Stimulated activated CD4-positive, alpha-beta T cell treated with anti-CD3 and anti-CD28 coated beads, TNF-alpha, amount 100 ng/mL, for 4 hours (primary cell): ENCODE results near the gene BEAN1.

Experiments used
- DNase-seq, 3 experiments: peaks; one replicate each; pipeline ENCODE4 v3.0.0-alpha.2; 2020; ENCODE audit warnings: low read depth in 3 of 3

BEAN1 gene

GRCh38 chr16:66419527-66419926 lies 7.6 kb upstream of the BEAN1 start:
- DNase-seq: no peak

GRCh38 chr16:66420396-66420795 lies 6.7 kb upstream of the BEAN1 start:
- no peak for DNase-seq

DNA sequence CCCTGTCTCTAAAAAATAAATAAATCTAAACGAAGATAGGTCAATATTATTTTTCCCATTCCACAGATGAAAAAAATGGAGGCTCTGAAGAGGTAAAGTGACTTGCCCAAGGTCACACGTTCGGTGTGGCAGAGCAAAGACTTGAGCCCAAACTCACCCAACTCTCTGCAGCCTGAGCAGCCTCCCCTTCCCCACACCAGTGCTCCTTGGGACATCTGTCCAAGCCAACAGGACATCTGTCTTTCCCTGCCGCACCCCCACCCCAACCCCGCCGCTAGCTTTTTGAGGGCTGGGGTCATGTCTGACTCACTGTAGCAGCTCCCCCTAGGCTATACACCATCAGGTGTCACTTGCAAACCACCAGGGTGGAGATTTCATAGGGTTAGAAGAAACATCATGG lies 5.2 kb upstream of the BEAN1 start:
- DNase-seq: no peak

DNA sequence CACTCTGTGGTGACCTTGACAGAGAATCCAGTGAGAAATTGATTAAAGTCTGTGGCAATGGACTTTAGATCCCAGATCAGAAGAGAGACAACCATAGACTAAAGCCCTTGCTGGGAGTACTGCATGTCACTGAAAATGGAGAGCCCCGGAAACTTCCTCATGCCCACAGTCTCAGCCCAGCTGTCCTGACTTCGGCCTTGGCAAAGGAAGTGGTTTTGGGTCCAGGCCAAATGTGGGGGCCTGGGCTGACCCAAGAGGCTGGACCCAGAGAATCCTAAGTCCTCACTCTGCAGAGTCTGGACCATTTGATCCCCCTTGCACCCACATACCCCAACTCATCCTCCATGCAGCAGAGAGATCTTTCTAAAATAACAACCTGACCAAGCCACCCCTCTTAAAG lies 4.7 kb upstream of the BEAN1 start:
- DNase-seq: no peak

DNA sequence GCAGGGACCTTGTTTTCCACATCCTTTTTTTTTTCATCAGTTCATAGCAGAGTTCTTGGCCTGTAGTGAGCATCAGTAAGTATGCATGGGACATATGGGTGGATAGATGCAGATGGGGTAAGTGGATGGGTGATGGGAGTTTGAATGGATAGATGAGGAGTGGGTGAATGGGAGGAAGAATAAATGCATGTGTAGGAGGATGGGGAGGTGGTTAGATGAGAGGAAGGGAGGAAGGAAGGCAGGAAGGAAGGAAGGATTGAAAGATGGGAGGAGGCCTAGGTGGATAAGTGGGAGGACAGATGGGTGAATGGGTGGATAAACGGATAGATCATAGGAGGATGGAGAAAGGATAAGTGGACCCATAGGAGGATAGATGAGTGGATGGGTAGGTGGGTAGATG lies 3.9 kb upstream of the BEAN1 start:
- no peak for DNase-seq

DNA sequence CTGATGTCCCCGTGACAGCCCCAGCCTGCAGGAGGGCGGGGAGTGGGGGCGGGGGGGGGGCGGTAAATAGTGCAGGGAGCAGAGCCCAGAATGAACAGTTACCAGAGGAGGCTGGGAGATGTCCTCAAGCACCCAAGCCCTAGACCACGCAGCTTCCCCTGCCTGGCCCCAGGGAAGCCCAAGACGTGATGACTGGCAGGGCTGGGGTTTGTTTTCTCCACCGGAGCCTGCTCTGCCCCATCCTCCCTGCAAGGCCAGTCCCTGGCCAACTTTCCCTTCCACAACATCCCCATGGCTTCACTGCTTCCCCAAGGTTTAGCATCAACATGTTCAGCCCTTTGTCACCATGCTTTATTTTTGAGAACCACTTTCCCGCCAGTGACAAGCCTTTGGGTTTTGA lies 1.4 kb upstream of the BEAN1 start:
- no peak for DNase-seq

DNA sequence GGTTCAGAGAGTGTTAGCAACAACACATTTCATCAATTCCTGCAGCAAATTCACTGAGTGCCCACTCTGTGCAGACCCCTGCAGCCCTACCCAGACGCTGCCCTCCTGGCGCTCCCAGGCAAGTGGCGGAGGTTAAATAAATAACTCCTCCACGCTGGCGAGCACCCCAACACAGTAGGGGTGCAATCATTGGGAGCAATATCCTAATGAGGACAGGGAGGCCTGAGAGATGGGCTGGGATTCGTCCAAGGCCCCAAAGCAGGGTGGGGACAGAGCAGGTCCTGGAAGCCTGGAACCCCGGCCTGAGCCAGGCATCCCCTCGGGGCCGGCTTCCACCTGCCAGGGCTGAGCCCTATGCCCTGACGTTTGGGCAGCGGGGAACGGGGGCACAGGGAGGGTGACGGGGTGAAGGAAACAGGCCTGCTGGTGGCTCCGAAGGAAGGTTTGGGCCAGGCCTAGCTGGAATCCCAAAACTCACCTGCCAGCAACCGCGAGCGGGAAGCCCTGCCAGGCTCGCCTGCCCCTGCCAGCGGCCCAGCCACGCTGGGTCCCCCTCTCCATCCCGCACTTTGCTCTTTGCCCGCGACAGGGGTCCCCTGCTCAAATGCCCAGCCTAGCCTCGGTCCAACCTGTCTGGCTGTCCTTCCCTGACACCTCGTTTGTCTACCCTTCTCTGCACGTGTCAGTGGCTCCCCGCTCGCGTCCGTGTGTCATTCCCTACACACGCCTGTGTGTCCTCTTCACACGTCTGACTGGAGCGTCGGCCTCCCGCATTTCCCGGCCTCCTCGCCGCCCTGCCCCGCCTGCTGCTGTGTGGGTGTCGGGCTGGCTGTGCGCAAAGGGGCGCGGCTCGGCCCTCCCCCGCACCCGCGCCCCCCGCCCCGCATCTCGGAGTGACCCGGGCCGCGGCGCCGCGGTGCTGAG lies 721 bp upstream of the BEAN1 start:
- DNase-seq: no peak

- DNase-seq: no peak
Measured at GRCh38 chr16:66427871-66428681, 981 bp downstream of the BEAN1 start.

DNA sequence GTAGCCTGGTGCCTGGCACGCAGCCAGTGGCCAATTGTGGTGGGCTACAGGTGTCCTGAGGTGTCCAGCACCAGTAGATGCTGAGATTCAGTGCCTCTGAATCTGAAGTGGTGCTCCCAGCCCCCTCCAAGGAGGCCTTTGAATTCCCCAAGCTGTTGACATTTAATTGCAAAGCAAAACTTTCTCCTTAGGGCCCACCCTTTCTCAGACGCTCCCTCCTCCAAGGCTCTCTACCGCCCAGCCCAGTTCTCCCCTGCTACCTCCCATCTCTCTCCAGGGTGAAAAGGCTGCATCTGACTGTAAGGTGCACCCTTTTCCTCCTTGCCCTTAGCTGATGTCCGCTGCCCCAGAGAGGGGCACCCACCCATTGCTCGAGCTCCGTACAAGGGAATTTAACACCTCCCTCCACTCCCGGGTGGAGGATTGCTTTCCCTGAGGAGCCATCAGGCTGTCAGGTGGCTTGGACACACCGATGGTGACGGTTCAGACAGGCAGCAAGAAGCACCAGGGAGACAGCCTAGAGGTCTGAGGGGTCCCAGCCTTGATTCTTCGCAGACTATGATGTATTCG lies 1.7 kb downstream of the BEAN1 start:
- DNase-seq: no peak

DNA sequence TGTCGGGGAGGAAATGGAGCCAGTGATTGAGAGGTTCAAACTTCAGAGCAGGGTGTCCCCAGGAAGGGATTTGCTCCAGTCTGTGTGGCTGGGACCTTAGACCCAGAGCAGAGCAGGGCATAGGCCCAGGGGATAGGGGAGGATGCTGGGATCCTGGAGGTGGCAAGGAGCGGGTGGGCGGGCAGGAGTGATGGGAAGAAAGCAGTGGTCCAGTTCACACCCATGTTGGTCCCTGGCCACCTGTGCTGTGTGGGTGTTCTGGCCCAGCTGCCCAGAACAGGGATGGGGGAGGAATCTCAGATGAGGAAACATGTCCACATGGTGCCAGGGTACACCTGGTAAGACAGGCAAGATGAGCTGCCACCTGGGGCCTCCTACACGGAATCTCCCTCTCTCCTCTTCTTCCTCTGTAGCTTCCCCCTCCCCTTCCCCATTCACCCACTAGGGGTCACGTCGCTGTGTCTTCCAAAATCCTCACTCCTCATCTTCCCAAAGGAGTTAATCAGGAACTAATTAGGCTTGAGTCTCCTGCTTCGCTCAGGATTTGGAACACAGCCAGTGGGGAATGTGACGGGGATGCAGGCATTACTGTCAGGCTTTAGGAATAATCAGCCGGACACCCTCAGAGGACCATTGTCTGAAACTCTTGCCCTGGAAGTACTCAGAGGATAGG lies 2.3 kb downstream of the BEAN1 start:
- no peak for DNase-seq

DNA sequence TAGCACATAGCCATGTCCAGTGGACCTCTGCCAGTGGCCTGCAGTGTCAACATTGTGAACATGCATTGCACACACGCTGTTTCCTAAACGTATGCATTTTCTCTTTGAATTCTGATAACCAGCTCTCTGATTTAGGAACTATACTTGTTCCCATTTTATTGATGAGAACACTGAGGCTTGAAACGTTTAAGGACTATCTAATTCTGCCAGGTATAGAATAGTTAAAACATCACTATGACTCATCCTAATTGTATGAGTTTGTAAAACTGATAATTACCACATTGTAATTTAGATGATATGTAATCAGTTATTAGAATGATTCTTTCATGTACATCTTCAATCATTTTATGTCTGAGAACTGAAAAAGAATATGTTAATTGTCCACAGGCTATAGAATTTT lies 3.1 kb downstream of the BEAN1 start:
- DNase-seq: no peak

DNA sequence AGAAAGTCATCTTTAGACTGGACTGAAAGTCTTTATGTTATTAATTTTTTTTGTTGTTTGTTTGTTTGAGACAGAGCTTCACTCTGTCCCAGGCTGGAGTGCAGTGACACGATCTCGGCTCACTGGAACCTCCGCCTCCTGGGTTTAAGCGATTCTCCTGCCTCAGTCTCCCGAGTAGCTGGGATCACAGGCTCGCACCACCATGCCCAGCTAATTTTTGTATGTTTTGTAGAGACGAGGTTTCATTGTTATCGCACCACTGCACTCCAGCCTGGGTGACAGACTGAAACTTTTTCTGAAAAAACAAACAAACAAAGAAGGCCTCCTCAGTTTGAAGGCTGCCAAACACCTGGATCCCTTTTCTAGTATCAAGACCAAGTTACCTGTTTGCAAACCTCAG lies 4.7 kb downstream of the BEAN1 start:
- DNase-seq: no peak

DNA sequence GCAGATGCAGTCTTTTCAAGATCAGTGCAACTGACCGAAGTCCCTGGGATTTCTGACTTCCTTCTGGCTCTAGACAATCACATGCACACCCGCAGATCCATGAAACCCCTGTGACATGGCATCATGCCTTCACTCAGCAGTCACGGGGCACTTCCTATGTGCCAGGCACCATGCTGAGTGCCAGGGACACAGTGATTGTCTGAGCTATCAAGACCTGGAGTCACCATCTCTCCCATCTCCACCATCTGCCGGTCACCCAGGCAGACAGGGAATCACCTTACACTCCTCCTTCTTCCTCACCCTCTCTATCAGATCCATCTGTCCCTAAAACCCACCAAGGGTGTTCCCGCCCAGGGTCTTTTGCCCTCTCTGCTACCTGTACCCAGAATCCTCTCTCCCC lies 5.3 kb downstream of the BEAN1 start:
- DNase-seq: no peak

DNA sequence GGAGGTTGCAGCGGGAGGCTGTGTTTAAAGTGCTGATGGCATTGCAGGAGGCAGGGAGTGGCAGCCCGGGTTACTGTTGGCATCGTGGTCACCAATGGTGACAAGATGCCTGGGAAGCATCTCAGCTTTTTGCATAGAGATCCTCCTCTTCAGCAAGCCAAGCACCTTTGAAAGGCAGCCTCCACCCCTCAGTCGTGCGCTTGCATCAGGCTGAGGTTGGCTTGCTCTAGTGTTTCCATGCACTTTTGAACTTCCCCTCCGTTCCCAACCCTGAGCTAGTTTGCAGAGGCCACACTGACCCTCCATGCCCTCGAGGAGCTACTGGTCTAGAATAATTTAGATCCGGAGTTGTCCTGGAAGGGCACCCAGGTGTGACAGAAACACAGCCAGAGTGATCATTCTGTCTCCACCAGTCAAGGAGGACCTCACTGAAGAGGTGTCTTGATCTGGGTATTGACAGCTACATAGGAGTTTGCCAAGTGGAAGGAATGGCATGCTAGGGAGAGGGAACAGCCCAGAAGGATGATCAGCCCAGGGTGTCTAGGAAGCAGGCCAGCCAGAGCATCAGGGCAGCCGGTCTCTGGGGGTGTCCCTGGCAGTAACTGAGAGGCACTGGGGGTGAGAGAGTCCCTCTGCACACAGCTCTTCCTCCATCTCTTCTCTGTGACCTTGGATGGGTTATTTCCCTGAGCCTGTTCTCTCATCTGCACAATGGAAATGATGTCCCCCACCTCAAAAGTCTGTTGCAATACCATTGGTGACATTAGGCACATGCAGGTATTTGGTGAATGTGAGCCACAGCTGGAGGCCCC lies 7.7 kb downstream of the BEAN1 start:
- DNase-seq: no peak

GRCh38 chr16:66435896-66436295 lies 8.8 kb downstream of the BEAN1 start:
- DNase-seq: no peak

DNA sequence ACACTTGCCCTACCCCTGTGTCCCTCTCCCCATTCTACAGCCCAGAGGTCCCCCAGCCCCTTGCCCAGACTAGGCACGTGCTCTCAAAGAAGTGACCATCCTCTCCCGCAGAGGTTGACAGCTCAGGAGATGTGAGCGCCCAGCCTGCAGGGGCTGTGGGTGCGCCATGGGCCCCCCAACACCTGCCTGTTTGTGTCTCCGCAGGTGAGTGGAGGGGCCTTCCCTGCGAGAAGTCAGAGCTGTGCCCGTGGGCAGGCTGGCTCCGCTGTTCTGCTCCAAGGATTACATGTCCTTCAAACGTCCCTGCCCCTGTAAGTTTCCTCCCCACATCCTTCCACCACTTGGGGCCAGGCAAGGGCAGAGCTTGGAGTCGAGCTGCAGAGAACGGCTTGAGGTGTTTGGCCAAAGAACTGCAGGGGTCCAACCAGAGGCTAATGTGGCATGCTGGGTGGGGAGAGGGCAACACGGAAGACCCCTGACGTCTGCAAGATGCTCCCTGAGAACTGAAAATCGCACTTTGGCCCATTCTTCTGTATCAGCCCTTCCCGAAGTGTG lies 10.4 kb downstream of the BEAN1 start:
- DNase-seq: no peak

GRCh38 chr16:66438536-66438935 lies 11.4 kb downstream of the BEAN1 start:
- no peak for DNase-seq

DNA sequence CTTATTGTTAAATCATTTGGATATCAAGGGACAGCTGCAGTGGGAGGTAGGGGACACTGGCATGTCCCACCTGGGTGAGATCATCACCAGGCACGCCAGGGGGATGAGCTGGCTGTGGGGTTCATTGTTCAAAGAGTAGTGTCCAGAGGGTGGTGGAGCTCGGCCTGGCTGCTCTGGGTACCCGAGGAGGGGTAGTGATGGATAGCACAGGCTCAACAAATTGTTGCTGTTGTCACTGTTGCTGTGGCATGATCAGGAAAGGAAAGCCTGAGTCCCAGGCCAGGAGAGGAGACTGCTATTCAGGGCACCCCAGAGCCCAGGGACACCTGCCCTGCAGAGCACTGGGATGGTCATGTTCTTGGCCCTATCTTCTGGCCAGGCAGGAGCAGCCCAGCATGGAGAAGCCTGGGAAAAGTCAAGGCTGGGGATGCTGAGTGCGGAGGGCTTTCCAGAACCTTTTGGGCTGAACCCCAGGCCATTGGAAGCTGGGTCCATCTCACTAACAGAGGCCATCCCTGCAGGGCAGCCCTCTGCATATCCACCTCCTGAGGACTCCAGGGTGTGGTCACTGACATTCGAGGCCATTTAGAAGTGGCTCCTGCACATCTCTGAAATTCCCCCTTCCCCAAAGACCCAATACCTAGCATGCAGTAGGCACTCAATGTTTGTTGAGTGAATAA lies 12.1 kb downstream of the BEAN1 start:
- no peak for DNase-seq

- DNase-seq: no peak
Measured at GRCh38 chr16:66440271-66440802, 13.2 kb downstream of the BEAN1 start.

DNA sequence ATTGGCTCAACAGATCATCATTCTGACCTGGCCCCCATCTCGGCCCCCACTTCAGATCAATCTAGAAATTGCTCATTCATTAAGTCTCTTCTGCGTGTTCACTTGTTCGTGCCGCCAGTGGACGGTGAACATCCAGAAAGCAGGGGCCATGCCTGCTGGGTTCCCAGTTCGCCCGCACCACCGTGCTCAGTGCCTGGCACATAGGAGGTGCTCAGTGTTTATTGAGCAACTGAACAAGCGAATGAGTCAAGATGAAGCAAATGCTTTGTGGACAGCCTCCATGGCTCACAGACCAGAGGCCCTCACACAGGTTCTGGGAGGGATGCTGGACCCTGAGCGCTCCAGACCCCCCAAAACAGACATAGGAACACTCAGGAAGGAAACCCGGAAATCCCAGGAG lies 13.9 kb downstream of the BEAN1 start:
- DNase-seq: no peak
